ES-I3 (cell line): ENCODE data around the gene PIGB.
"Not testable (repeated sequence)": the region's sequence is repeated elsewhere in the genome, so short reads cannot be mapped to it uniquely, and the experiment has no call there.

ENCODE experiments used
- H3K36me3 ChIP-seq: 2 replicates; pipeline ENCODE4 v1.6.1; 2013; ENCODE audit warnings: mild to moderate bottlenecking, low read length, control low read depth, moderate library complexity; ENCODE audit not compliant: insufficient read depth
- H3K4me1 ChIP-seq: 2 replicates; pipeline ENCODE4 v1.6.1; 2013; ENCODE audit warnings: mild to moderate bottlenecking, control low read depth, low read length; ENCODE audit not compliant: insufficient read depth
- H3K9ac ChIP-seq: 2 replicates; pipeline ENCODE4 v1.6.1; 2013; ENCODE audit warnings: low read depth, mild to moderate bottlenecking, low read length, moderate library complexity
- H3K9me3 ChIP-seq: 2 replicates; pipeline ENCODE4 v1.6.1; 2013; ENCODE audit warnings: mild to moderate bottlenecking, low read length, moderate library complexity; ENCODE audit not compliant: control insufficient read depth, insufficient read depth

PIGB gene

GRCh38 chr15:55318588-55319494, at the start of gene PIGB, which contains the start of gene PIGBOS1:
Gene PIGB, plus strand, starts transcription at chr15:55319222. Its CDS starts 29 bp downstream, at chr15:55319251.
Gene PIGBOS1, minus strand, starts transcription at chr15:55319123. Its CDS starts 1,331 bp downstream, at chr15:55317792.
- H3K9ac ChIP-seq, result peak within 1 kb of the TSS; percentile 75
- H3K9me3 ChIP-seq, result no peaks in the 10 kb centered on the region
- H3K4me1 ChIP-seq, result peaks cover 6% of the 10 kb centered on the region
- no peaks in the 10 kb centered on the region; the same call in 1 of the 2 replicates for H3K36me3 ChIP-seq

- H3K4me1 ChIP-seq, result no peaks in the 10 kb centered on the region
Measured at GRCh38 chr15:55270291-55270690, 48.7 kb upstream of the PIGB start.

GRCh38 chr15:55276324-55276723, 42.7 kb upstream of the PIGB start:
- Histone ChIP-seq H3K4me1 (peaks cover 9% of the 10 kb centered on the region; the same call in 1 of the 2 replicates), H3K9ac (no peak overlapping the region), H3K9me3 (no peaks in the 10 kb centered on the region), H3K36me3 (no peaks in the 10 kb centered on the region)

More at GRCh38 chr15:55270291-55270690, 48.7 kb upstream of the PIGB start:
- no peaks in the 10 kb centered on the region for H3K36me3 ChIP-seq
- no peak overlapping the region for H3K9ac ChIP-seq
- H3K9me3 ChIP-seq, result no peaks in the 10 kb centered on the region

GRCh38 chr15:55277116-55277564, 41.9 kb upstream of the PIGB start:
- Histone ChIP-seq H3K4me1 (peaks cover 9% of the 10 kb centered on the region; the same call in 1 of the 2 replicates), H3K36me3 (no peaks in the 10 kb centered on the region), H3K9ac (no peak overlapping the region), H3K9me3 (no peaks in the 10 kb centered on the region)

GRCh38 chr15:55277715-55278114, 41.3 kb upstream of the PIGB start:
- Histone ChIP-seq H3K36me3 (no peaks in the 10 kb centered on the region), H3K9me3 (no peaks in the 10 kb centered on the region), H3K9ac (no peak overlapping the region), H3K4me1 (peaks cover 9% of the 10 kb centered on the region; the same call in 1 of the 2 replicates)

- H3K9ac ChIP-seq, result no peak overlapping the region
- no peaks in the 10 kb centered on the region for H3K9me3 ChIP-seq
- peaks cover 9% of the 10 kb centered on the region; the same call in 1 of the 2 replicates for H3K4me1 ChIP-seq
- no peaks in the 10 kb centered on the region for H3K36me3 ChIP-seq
Measured at GRCh38 chr15:55279100-55279745, 39.8 kb upstream of the PIGB start.

- H3K36me3 ChIP-seq, result no peaks in the 10 kb centered on the region
- peaks cover 9% of the 10 kb centered on the region; the same call in 1 of the 2 replicates for H3K4me1 ChIP-seq
- H3K9ac ChIP-seq, result no peak overlapping the region
- H3K9me3 ChIP-seq, result no peaks in the 10 kb centered on the region
Measured at GRCh38 chr15:55279746-55280351, 39.2 kb upstream of the PIGB start.

GRCh38 chr15:55280589-55280988, 38.4 kb upstream of the PIGB start:
- not testable (repeated sequence) for H3K4me1 ChIP-seq, H3K9ac ChIP-seq, H3K9me3 ChIP-seq

GRCh38 chr15:55281517-55282228, 37.3 kb upstream of the PIGB start:
- peaks cover 9% of the 10 kb centered on the region; the same call in 1 of the 2 replicates for H3K4me1 ChIP-seq
- H3K36me3 ChIP-seq, result no peaks in the 10 kb centered on the region
- no peaks in the 10 kb centered on the region for H3K9me3 ChIP-seq
- no peak overlapping the region for H3K9ac ChIP-seq

More at GRCh38 chr15:55280589-55280988, 38.4 kb upstream of the PIGB start:
- H3K36me3 ChIP-seq, result not testable (repeated sequence)

- Histone ChIP-seq H3K9me3 (no peaks in the 10 kb centered on the region), H3K4me1 (peaks cover 9% of the 10 kb centered on the region; the same call in 1 of the 2 replicates), H3K9ac (no peak overlapping the region), H3K36me3 (no peaks in the 10 kb centered on the region)
Measured at GRCh38 chr15:55282284-55282833, 36.7 kb upstream of the PIGB start.

GRCh38 chr15:55283379-55284147, 35.5 kb upstream of the PIGB start:
- Histone ChIP-seq H3K9ac (no peak overlapping the region), H3K4me1 (peaks cover 9% of the 10 kb centered on the region; the same call in 1 of the 2 replicates), H3K9me3 (no peaks in the 10 kb centered on the region), H3K36me3 (no peaks in the 10 kb centered on the region)

- no peaks in the 10 kb centered on the region for H3K36me3 ChIP-seq
- H3K9me3 ChIP-seq, result no peaks in the 10 kb centered on the region
- H3K4me1 ChIP-seq, result peaks cover 8% of the 10 kb centered on the region; the same call in 1 of the 2 replicates
- H3K9ac ChIP-seq, result no peak overlapping the region
Measured at GRCh38 chr15:55284426-55284825, 34.6 kb upstream of the PIGB start.
